K562 (cell line): ENCODE measurements around the gene XRRA1. TPM values are rescaled to one million over a fixed set of nuclear protein-coding genes. Genes with fewer than 3 reads are reported as not detected.
A peak's percentile ranks its signal among the peaks of the same experiment; 100 is the strongest.

ENCODE experiments used
- ARID1B ChIP-seq: fragments of 450-650 bp; IDR thresholded peaks from 2 replicates; pipeline ENCODE4 v1.6.1; 2016; ENCODE audit warnings: antibody characterized with exemption, mild to moderate bottlenecking, inconsistent platforms
- CBFA2T3 ChIP-seq: fragments of 450-650 bp; IDR thresholded peaks from 2 replicates; pipeline ENCODE4 v1.6.1; 2017
- EP400 ChIP-seq: fragments of 450-650 bp; IDR thresholded peaks from 2 replicates; pipeline ENCODE4 v1.6.1; 2017; ENCODE audit warnings: antibody characterized with exemption, mild to moderate bottlenecking, moderate library complexity
- ESRRB ChIP-seq: fragments of 250-450 bp; sonication (Bioruptor Pico); IDR thresholded peaks from 2 replicates; pipeline ENCODE4 v1.5.0; 2020; ENCODE audit warnings: mild to moderate bottlenecking, moderate library complexity, borderline replicate concordance
- EZH2 ChIP-seq: IDR thresholded peaks from 2 replicates; pipeline ENCODE4 v1.6.1; 2012; ENCODE audit warnings: low read depth, mild to moderate bottlenecking, inconsistent platforms, low read length, borderline replicate concordance
- KLF16 ChIP-seq: IDR thresholded peaks from 2 replicates; pipeline ENCODE4 v1.6.1; 2016; ENCODE audit warnings: antibody characterized with exemption
- MECOM ChIP-seq: fragments of 250-450 bp; sonication (Bioruptor Pico); IDR thresholded peaks from 2 replicates; pipeline ENCODE4 v1.8.0; 2022; ENCODE audit warnings: inconsistent platforms
- NR0B1 ChIP-seq: fragments of 450-650 bp; IDR thresholded peaks from one replicate; pipeline ENCODE4 v1.6.1; 2018; ENCODE audit warnings: mild to moderate bottlenecking, moderate library complexity; ENCODE audit not compliant: partially characterized antibody
- NR2F6 ChIP-seq: fragments of 450-650 bp; formaldehyde crosslinking; IDR thresholded peaks from 2 replicates; pipeline ENCODE4 v1.4.0; 2020; ENCODE audit warnings: mild to moderate bottlenecking
- PHB ChIP-seq: fragments of 250-450 bp; sonication (Bioruptor Pico); IDR thresholded peaks from 2 replicates; pipeline ENCODE4 v1.5.0; 2021
- POLR2A ChIP-seq: fragments of 450-650 bp; conservative IDR thresholded peaks from 2 replicates; pipeline ENCODE4 v1.6.1; 2016
- PTTG1 ChIP-seq: fragments of 450-650 bp; IDR thresholded peaks from 2 replicates; pipeline ENCODE4 v1.6.1; 2016; ENCODE audit warnings: low read depth, mild to moderate bottlenecking, missing genetic modification characterization, missing compliant biosample characterization
- RBM25 ChIP-seq: fragments of 200-400 bp; formaldehyde crosslinking; IDR thresholded peaks from 2 replicates; pipeline ENCODE4 v1.6.1; 2018; ENCODE audit warnings: low read length, low read depth, moderate library complexity; ENCODE audit not compliant: severe bottlenecking
- RCOR1 ChIP-seq, 2 experiments: IDR thresholded peaks; 2 replicates each; pipeline ENCODE4 v1.6.1; 2012; ENCODE audit warnings: low read depth in 2 of 2, low read length in 2 of 2, borderline replicate concordance in 1 of 2, improper control_type of control experiment in 1 of 2
- SMARCE1 ChIP-seq: fragments of 450-650 bp; IDR thresholded peaks from 2 replicates; pipeline ENCODE4 v1.7.1; 2016; ENCODE audit warnings: mild to moderate bottlenecking
- SNIP1 ChIP-seq: fragments of 450-650 bp; IDR thresholded peaks from 2 replicates; pipeline ENCODE4 v1.7.1; 2017; ENCODE audit warnings: low read depth, mild to moderate bottlenecking
- SREBF2 ChIP-seq: sonication (generic); formaldehyde crosslinking; IDR thresholded peaks from 2 replicates; pipeline ENCODE4 v1.4.0; 2020; ENCODE audit warnings: mild to moderate bottlenecking, missing genetic modification reagents
- TCF3 ChIP-seq: sonication (generic); formaldehyde crosslinking; IDR thresholded peaks from 2 replicates; pipeline ENCODE4 v1.4.0; 2020; ENCODE audit warnings: mild to moderate bottlenecking, missing genetic modification reagents
- THRAP3 ChIP-seq: fragments of 450-650 bp; IDR thresholded peaks from 2 replicates; pipeline ENCODE4 v1.6.1; 2016; ENCODE audit warnings: mild to moderate bottlenecking, inconsistent platforms, borderline replicate concordance
- WHSC1 ChIP-seq: IDR thresholded peaks from one replicate; pipeline ENCODE4 v1.6.1; 2012; ENCODE audit warnings: low read length, control low read depth, inconsistent platforms
- ZBED1 ChIP-seq: IDR thresholded peaks from 2 replicates; pipeline ENCODE4 v1.6.1; 2014
- ZC3H4 ChIP-seq: sonication (generic); formaldehyde crosslinking; IDR thresholded peaks from 2 replicates; pipeline ENCODE4 v1.9.0; 2021; ENCODE audit warnings: missing genetic modification reagents, borderline replicate concordance
- ZNF121 ChIP-seq: sonication (generic); formaldehyde crosslinking; conservative IDR thresholded peaks from 2 replicates; pipeline ENCODE4 v1.8.0; 2022; ENCODE audit warnings: missing genetic modification reagents
- ZNF445 ChIP-seq: fragments of 250-450 bp; sonication (Bioruptor Pico); IDR thresholded peaks from 2 replicates; pipeline ENCODE4 v1.4.0; 2020; ENCODE audit warnings: low read depth, mild to moderate bottlenecking, moderate library complexity
- ZNF551 ChIP-seq: fragments of 250-450 bp; sonication (Bioruptor Pico); IDR thresholded peaks from 2 replicates; pipeline ENCODE4 v1.5.0; 2021; ENCODE audit warnings: mild to moderate bottlenecking, moderate library complexity
- ZNF79 ChIP-seq: fragments of 250-450 bp; sonication (Bioruptor Pico); IDR thresholded peaks from 2 replicates; pipeline ENCODE4 v1.4.0; 2020; ENCODE audit warnings: low read depth, mild to moderate bottlenecking, moderate library complexity
- polyA plus RNA-seq, 8 experiments: library from polyadenylated mRNA; depleted of rRNA in 4 of 8; stranded (reverse) in 5 of 8; unstranded in 3 of 8; fragments of >200 nt; fragmentation: Nextera tagmentation in 2 of 8; fragmentation: Illumina TruSeq in 1 of 8; extraction: Ambion mirVana in 2 of 8; extraction: Trizol in 1 of 8; gene quantifications; 2 replicates each; pipeline versions ENCODE4 v1.2.1 to v1.2.3, GENCODE V29; 2011 to 2014; ENCODE audit warnings: inconsistent platforms in 1 of 8, missing spikeins in 1 of 8
- total RNA-seq, 7 experiments: library from RNA; depleted of rRNA in 6 of 7; stranded (reverse); fragments of >200 nt in 6 of 7; fragmentation: Illumina TruSeq in 2 of 7; extraction: Trizol in 2 of 7; gene quantifications; 2 replicates each; pipeline versions ENCODE4 v1.2.1 to v1.2.3, GENCODE V29; 2011 to 2021; ENCODE audit warnings: low replicate concordance in 1 of 7
- TF ChIP-seq, protein P1 (sequence below), 3 experiments: fragments of 200-800 bp in 1 of 3; fragments of 250-450 bp in 1 of 3; fragments of 450-650 bp in 1 of 3; sonication (Bioruptor Pico) in 1 of 3; sonication (Bioruptor generic) in 1 of 3; formaldehyde crosslinking in 1 of 3; IDR thresholded peaks; 2 replicates each; pipeline versions ENCODE4 v1.6.1 to v1.8.0; 2016 to 2022; ENCODE audit warnings: mild to moderate bottlenecking in 2 of 3, missing genetic modification characterization in 2 of 3, missing compliant biosample characterization in 1 of 3, moderate library complexity in 1 of 3

XRRA1 gene
- total and polyA plus RNA-seq, 9 of the 15 experiments (the other 6 are each of a cell fraction or from before 2014, with no cell fraction given), result 5.0 to 22.5 (median 16.0) TPM

- TF ChIP-seq SREBF2, result no peak
- no peak for TF ChIP-seq ZBED1
- no peak for TF ChIP-seq ZNF551 (CRISPR knock-in tag)
- no peak for TF ChIP-seq SNIP1
- TF ChIP-seq POLR2A, result no peak
- no peak for TF ChIP-seq MECOM (CRISPR knock-in tag)
- TF ChIP-seq RBM25, result peak; percentile 47
- no peak for TF ChIP-seq ESRRB (CRISPR knock-in tag)
- TF ChIP-seq SMARCE1, result no peak
- TF ChIP-seq WHSC1, result no peak
- TF ChIP-seq NR0B1, result no peak
- no peak for TF ChIP-seq ZC3H4 (CRISPR knock-in tag)
- no peak for TF ChIP-seq ZNF445
- no peak for TF ChIP-seq NR2F6 (CRISPR knock-in tag)
- peak; percentile 54; the same call in 1 of the 2 replicates for TF ChIP-seq ARID1B
- TF ChIP-seq PHB (CRISPR knock-in tag), result no peak
- TF ChIP-seq, protein P1, sequence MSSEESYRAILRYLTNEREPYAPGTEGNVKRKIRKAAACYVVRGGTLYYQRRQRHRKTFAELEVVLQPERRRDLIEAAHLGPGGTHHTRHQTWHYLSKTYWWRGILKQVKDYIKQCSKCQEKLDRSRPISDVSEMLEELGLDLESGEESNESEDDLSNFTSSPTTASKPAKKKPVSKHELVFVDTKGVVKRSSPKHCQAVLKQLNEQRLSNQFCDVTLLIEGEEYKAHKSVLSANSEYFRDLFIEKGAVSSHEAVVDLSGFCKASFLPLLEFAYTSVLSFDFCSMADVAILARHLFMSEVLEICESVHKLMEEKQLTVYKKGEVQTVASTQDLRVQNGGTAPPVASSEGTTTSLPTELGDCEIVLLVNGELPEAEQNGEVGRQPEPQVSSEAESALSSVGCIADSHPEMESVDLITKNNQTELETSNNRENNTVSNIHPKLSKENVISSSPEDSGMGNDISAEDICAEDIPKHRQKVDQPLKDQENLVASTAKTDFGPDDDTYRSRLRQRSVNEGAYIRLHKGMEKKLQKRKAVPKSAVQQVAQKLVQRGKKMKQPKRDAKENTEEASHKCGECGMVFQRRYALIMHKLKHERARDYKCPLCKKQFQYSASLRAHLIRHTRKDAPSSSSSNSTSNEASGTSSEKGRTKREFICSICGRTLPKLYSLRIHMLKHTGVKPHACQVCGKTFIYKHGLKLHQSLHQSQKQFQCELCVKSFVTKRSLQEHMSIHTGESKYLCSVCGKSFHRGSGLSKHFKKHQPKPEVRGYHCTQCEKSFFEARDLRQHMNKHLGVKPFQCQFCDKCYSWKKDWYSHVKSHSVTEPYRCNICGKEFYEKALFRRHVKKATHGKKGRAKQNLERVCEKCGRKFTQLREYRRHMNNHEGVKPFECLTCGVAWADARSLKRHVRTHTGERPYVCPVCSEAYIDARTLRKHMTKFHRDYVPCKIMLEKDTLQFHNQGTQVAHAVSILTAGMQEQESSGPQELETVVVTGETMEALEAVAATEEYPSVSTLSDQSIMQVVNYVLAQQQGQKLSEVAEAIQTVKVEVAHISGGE (CRISPR knock-in tag; IDR thresholded peaks at IDR 0.05), result no peak
- TF ChIP-seq ZNF79, result no peak
- TF ChIP-seq PTTG1, result no peak
- TF ChIP-seq ZNF121 (CRISPR knock-in tag), result peak; percentile 65
- peak; percentile 32; the same call in 1 of the 2 replicates for TF ChIP-seq EP400
- no peak for TF ChIP-seq THRAP3
- no peak for TF ChIP-seq KLF16
- peak; percentile 20; the same call in 1 of the 2 replicates for TF ChIP-seq TCF3 (CRISPR knock-in tag)
- TF ChIP-seq CBFA2T3, result peak; percentile 48; the same call in 1 of the 2 replicates
- TF ChIP-seq EZH2, result no peak
- TF ChIP-seq RCOR1 (IDR thresholded peaks at IDR 0.05; ENCODE audit: borderline replicate concordance in 1 of 2, low read depth in 2 of 2, low read length in 2 of 2), result no peak
Measured at GRCh38 chr11:74818283-74818946, 130.5 kb downstream of the XRRA1 start (continued).
